ENCODE results near the gene OLFM2.

DNA sequence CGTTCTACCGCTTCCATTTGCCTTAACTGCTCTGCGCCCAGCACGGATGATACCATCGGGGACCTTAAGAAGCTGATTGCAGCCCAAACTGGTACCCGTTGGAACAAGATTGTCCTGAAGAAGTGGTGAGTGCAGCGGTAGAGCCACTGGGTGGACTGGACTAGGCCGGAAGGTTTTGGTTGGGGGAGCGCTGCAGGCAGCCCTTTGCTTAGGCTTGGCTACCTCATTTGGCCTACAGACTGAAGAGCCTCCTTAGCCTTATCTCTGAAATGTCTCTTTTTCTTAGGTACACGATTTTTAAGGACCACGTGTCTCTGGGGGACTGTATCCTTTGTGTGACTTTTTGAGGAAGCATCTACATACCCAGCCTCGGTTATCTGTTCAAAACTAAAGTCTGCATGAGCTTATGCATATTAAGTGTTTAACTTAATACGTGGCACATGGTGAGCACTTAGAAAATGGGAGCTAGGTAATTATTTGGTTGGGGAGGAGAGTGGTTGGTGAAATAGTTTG, 107.7 kb downstream of the OLFM2 start:
- TF ChIP-seq, protein P1, sequence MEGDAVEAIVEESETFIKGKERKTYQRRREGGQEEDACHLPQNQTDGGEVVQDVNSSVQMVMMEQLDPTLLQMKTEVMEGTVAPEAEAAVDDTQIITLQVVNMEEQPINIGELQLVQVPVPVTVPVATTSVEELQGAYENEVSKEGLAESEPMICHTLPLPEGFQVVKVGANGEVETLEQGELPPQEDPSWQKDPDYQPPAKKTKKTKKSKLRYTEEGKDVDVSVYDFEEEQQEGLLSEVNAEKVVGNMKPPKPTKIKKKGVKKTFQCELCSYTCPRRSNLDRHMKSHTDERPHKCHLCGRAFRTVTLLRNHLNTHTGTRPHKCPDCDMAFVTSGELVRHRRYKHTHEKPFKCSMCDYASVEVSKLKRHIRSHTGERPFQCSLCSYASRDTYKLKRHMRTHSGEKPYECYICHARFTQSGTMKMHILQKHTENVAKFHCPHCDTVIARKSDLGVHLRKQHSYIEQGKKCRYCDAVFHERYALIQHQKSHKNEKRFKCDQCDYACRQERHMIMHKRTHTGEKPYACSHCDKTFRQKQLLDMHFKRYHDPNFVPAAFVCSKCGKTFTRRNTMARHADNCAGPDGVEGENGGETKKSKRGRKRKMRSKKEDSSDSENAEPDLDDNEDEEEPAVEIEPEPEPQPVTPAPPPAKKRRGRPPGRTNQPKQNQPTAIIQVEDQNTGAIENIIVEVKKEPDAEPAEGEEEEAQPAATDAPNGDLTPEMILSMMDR (IDR thresholded peaks at IDR 0.05): no peak
- TF ChIP-seq POLR2A (IDR thresholded peaks at IDR 0.05): no peak
